Ovary (tissue), 3 donors: Measurements from ENCODE around the gene FUOM.

ENCODE experiments used
- CTCF ChIP-seq, 3 donors: fragments of 450-650 bp in 2 of 3; fragments of 200-600 bp in 1 of 3; IDR thresholded peaks; one replicate each; pipeline versions ENCODE4 v1.5.1 to v1.8.0; 2016 to 2022; ENCODE audit warnings: antibody characterized with exemption in 3 of 3, mild to moderate bottlenecking in 1 of 3
- POLR2A ChIP-seq: fragments of 450-650 bp; IDR thresholded peaks from one replicate; pipeline ENCODE4 v1.6.1; 2017; ENCODE audit warnings: antibody characterized with exemption, mild to moderate bottlenecking, moderate library complexity
- donor health status: DM: no; HTN: no; CAD: no.

- TF ChIP-seq CTCF (IDR thresholded peaks at IDR 0.05) = no peak
- TF ChIP-seq POLR2A = no peak
These were observed 1.1 kb downstream of the FUOM start for GRCh38 chr10:133356549-133357284.
